ENCODE data around the gene IL1R2.

Gene IL1R2

GRCh38 chr2:101991721-101992145 is at the start of gene IL1R2:
TSS of gene IL1R2 (plus strand) at chr2:101991960. CDS start at chr2:102008576, 16,616 bp downstream.
- no peak for DNase-seq (ENCODE audit: low spot score)

- no peak for DNase-seq (ENCODE audit: low spot score)
These were observed 48.9 kb upstream of the IL1R2 start for GRCh38 chr2:101942851-101943250.

GRCh38 chr2:101946372-101947039 is 45.3 kb upstream of the IL1R2 start:
- no peak for DNase-seq (ENCODE audit: low spot score)

GRCh38 chr2:101947374-101947773 is 44.4 kb upstream of the IL1R2 start:
- no peak for DNase-seq (ENCODE audit: low spot score)

- DNase-seq (ENCODE audit: low spot score) = no peak
These were observed 43.1 kb upstream of the IL1R2 start for GRCh38 chr2:101948625-101949155.

GRCh38 chr2:101949304-101949703 is 42.5 kb upstream of the IL1R2 start:
- no peak for DNase-seq (ENCODE audit: low spot score)

- no peak for DNase-seq (ENCODE audit: low spot score)
These were observed 40.5 kb upstream of the IL1R2 start for GRCh38 chr2:101951296-101951695.

GRCh38 chr2:101952551-101952950 is 39.2 kb upstream of the IL1R2 start:
- no peak for DNase-seq (ENCODE audit: low spot score)

- no peak for DNase-seq (ENCODE audit: low spot score)
These were observed 35.0 kb upstream of the IL1R2 start for GRCh38 chr2:101956465-101957438.

GRCh38 chr2:101958061-101958460 is 33.7 kb upstream of the IL1R2 start:
- peak; percentile 25 for DNase-seq (ENCODE audit: low spot score)

- DNase-seq (ENCODE audit: low spot score) = no peak
These were observed 30.9 kb upstream of the IL1R2 start for GRCh38 chr2:101960819-101961337.

GRCh38 chr2:101961338-101962191 is 30.2 kb upstream of the IL1R2 start:
- DNase-seq (ENCODE audit: low spot score) = peak; percentile 87

GRCh38 chr2:101962309-101962708 is 29.5 kb upstream of the IL1R2 start:
- no peak for DNase-seq (ENCODE audit: low spot score)

- no peak for DNase-seq (ENCODE audit: low spot score)
These were observed 28.6 kb upstream of the IL1R2 start for GRCh38 chr2:101963198-101963597.

- DNase-seq (ENCODE audit: low spot score) = no peak
These were observed 23.8 kb upstream of the IL1R2 start for GRCh38 chr2:101967826-101968513.

- no peak for DNase-seq (ENCODE audit: low spot score)
These were observed 22.0 kb upstream of the IL1R2 start for GRCh38 chr2:101969723-101970122.

- no peak for DNase-seq (ENCODE audit: low spot score)
These were observed 20.9 kb upstream of the IL1R2 start for GRCh38 chr2:101970901-101971300.

GRCh38 chr2:101971836-101972235 is 19.9 kb upstream of the IL1R2 start:
- no peak for DNase-seq (ENCODE audit: low spot score)

- DNase-seq (ENCODE audit: low spot score) = peak; percentile 73
These were observed 18.9 kb upstream of the IL1R2 start for GRCh38 chr2:101972621-101973434.

GRCh38 chr2:101974663-101975062 is 17.1 kb upstream of the IL1R2 start:
- no peak for DNase-seq (ENCODE audit: low spot score)
